Chondrocyte (in vitro differentiated cells): Measurements from ENCODE around the gene APLF. TPM values are rescaled to one million over a fixed set of nuclear protein-coding genes. Genes with fewer than 3 reads are reported as not detected.
A peak's percentile ranks its signal among the peaks of the same experiment; 100 is the strongest.
"Not testable (repeated sequence)": the region's sequence is repeated elsewhere in the genome, so short reads cannot be mapped to it uniquely, and the experiment has no call there.

ENCODE experiments used
- DNase-seq: peaks from one replicate; pipeline ENCODE4 v3.0.0; 2021; ENCODE audit warnings: mixed read lengths, low spot score
- H3K27ac Mint-ChIP-seq: one replicate; pipeline ENCODE4 v1.8.0; 2021; ENCODE audit warnings: mild to moderate bottlenecking, moderate library complexity, mixed read lengths; ENCODE audit not compliant: unreplicated experiment
- H3K27me3 Mint-ChIP-seq: 2 replicates; pipeline ENCODE4 v1.8.0; 2021; ENCODE audit warnings: low read depth, mixed read lengths
- H3K36me3 Mint-ChIP-seq: 2 replicates; pipeline ENCODE4 v1.8.0; 2021; ENCODE audit warnings: low read depth, mixed read lengths
- H3K4me1 Mint-ChIP-seq: 2 replicates; pipeline ENCODE4 v1.8.0; 2021; ENCODE audit warnings: low read depth, mild to moderate bottlenecking, mixed read lengths
- H3K4me3 Mint-ChIP-seq: one replicate; pipeline ENCODE4 v1.8.0; 2021; ENCODE audit warnings: mild to moderate bottlenecking, moderate library complexity, mixed read lengths; ENCODE audit not compliant: unreplicated experiment
- H3K9me3 Mint-ChIP-seq: 2 replicates; pipeline ENCODE4 v1.8.0; 2021; ENCODE audit warnings: low read depth, mixed read lengths
- total RNA-seq: library from RNA; stranded (reverse); gene quantifications from 3 replicates; pipeline ENCODE4 v1.2.1, GENCODE V29; 2021
- TF ChIP-seq, protein P1 (sequence below): fragments of 200-600 bp; sonication (generic); IDR thresholded peaks from 2 replicates; pipeline ENCODE4 v1.5.0; 2021; ENCODE audit warnings: antibody characterized with exemption, mild to moderate bottlenecking, moderate library complexity

The APLF gene
- total RNA-seq, 1 donor from 2014 or later: 3.9 TPM

DNA sequence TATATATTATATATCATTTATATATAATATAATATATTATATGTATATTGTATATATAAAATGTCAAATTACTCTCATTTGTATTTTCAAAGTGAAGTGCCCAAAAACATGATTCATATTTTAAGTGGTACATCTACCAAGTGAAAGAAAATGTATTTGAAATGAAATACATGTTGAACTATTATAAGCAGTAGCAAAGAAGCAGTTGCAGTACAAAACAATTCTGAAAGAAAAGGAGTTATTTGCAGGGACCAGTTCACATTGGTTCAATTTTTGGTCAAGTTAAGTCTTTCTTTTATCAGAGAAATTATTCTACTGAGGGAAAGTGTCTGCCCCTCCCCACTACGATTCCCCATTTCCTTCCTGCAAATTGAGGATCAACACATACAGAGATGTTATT lies 51.9 kb downstream of the APLF start:
- H3K27ac Mint-ChIP-seq: no peak overlapping the region
- peaks cover 2% of the 10 kb centered on the region for H3K36me3 Mint-ChIP-seq

DNA sequence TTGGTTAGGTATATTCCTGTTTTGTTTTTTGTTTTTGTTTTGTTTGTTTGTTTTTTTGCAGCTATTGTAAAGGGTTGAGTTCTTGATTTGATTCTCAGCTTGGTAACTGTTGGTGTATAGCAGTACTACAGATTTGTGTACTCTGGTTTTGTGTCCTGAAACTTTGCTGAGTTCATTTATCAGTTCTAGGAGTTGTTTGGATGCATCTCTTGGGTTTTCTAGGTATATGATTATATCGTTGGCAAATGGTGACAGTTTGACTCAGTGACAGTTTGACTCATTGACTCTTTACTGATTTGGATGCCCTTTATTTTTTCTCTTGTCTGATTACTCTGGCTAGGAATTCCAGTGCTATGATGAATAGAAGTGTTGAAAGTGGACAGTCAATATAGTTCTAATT lies 53.7 kb downstream of the APLF start:
- H3K27ac Mint-ChIP-seq: no peak overlapping the region
- TF ChIP-seq, protein P1, sequence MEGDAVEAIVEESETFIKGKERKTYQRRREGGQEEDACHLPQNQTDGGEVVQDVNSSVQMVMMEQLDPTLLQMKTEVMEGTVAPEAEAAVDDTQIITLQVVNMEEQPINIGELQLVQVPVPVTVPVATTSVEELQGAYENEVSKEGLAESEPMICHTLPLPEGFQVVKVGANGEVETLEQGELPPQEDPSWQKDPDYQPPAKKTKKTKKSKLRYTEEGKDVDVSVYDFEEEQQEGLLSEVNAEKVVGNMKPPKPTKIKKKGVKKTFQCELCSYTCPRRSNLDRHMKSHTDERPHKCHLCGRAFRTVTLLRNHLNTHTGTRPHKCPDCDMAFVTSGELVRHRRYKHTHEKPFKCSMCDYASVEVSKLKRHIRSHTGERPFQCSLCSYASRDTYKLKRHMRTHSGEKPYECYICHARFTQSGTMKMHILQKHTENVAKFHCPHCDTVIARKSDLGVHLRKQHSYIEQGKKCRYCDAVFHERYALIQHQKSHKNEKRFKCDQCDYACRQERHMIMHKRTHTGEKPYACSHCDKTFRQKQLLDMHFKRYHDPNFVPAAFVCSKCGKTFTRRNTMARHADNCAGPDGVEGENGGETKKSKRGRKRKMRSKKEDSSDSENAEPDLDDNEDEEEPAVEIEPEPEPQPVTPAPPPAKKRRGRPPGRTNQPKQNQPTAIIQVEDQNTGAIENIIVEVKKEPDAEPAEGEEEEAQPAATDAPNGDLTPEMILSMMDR: no peak
- no peak for DNase-seq
- H3K36me3 Mint-ChIP-seq: peaks cover 2% of the 10 kb centered on the region
- peaks cover 7% of the 10 kb centered on the region for H3K9me3 Mint-ChIP-seq
- no peak overlapping the region for H3K4me3 Mint-ChIP-seq
- no peaks in the 10 kb centered on the region for H3K27me3 Mint-ChIP-seq
- no peaks in the 10 kb centered on the region for H3K4me1 Mint-ChIP-seq

More for the DNA sequence above, 51.9 kb downstream of the APLF start:
- Mint-ChIP-seq H3K9me3 (peaks cover 9% of the 10 kb centered on the region), H3K4me3 (no peak overlapping the region), H3K4me1 (no peaks in the 10 kb centered on the region), H3K27me3 (no peaks in the 10 kb centered on the region)
- DNase-seq: no peak
- TF ChIP-seq, protein P1: no peak

DNA sequence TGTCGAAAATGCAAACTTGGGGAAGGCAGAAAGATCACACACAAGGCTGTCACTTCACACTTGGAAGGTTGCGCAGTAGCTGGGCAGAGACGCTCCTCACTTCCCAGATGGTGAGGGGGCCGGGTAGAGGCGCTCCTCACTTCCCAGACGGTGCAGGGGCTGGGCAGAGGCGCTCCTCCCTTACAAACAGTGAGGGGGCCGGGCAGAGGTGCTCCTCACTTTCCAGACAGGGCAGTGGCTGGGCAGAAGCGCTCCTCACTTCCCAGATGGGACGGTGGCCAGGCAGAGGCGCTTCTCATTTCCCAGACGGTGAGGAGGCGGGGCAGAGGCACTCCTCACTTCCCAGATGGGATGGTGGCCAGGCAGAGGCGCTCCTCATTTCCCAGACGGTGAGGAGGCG lies 59.6 kb downstream of the APLF start:
- not testable (repeated sequence) for H3K27ac Mint-ChIP-seq, H3K4me3 Mint-ChIP-seq, H3K27me3 Mint-ChIP-seq, H3K36me3 Mint-ChIP-seq, H3K4me1 Mint-ChIP-seq, H3K9me3 Mint-ChIP-seq, DNase-seq

DNA sequence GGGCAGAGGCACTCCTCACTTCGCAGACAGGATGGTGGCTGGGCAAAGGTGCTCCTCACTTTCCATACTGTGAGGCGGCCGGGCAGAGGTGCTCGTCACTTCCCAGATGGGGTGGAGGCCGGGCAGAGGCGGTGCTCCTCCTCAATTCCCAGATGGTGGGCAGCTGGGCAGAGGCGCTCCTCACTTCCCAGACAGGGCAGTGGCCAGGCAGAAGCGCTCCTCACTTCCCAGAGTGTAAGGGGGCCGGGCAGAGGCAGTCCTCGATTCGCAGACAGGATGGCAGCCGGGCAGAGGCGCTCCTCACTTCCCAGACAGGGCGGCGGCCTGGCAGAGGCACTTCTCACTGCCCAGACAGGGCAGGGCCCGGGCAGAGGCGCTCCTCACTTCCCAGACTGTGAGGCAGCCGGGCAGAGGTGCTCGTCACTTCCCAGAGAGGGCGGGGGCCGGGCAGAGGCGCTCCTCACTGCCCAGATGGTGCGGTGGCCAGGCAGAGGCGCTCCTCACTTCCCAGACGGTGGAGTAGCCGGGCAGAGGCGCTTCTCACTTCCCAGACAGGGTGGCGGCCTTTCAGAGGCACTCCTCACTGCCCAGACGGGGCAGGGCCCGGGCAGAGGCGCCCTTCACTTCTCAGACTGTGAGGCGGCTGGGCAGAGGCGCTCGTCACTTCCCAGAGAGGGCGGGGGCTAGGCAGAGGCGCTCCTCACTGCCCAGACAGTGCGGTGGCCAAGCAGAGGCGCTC lies 60.1 kb downstream of the APLF start:
- peak; percentile 93 for DNase-seq
- not testable (repeated sequence) for H3K9me3 Mint-ChIP-seq

DNA sequence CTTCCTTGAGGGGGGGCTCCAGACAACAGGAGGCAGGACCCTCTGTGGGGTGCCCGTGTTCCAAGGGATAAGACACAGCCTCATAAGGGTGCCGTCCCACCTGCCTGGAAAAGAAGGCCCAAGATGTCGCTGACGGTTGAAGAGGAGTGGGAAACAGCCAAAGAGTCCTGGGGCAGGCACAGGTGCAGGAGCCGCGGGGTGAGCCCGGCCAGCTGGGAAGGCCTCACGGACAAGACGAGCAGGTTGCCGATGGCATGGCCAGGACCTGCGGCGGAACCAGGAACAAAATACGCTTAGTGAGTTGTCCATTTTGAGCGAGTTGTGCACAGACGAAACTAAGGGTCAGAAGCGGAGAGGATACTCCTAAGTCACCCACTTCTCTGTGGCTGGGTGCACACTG lies 61.8 kb downstream of the APLF start:
- not testable (repeated sequence) for H3K27me3 Mint-ChIP-seq, H3K36me3 Mint-ChIP-seq, H3K9me3 Mint-ChIP-seq, H3K4me1 Mint-ChIP-seq, DNase-seq, H3K27ac Mint-ChIP-seq, H3K4me3 Mint-ChIP-seq

More for the DNA sequence above, 60.1 kb downstream of the APLF start:
- H3K27me3 Mint-ChIP-seq, H3K27ac Mint-ChIP-seq, H3K36me3 Mint-ChIP-seq, H3K4me1 Mint-ChIP-seq, H3K4me3 Mint-ChIP-seq: not testable (repeated sequence)

DNA sequence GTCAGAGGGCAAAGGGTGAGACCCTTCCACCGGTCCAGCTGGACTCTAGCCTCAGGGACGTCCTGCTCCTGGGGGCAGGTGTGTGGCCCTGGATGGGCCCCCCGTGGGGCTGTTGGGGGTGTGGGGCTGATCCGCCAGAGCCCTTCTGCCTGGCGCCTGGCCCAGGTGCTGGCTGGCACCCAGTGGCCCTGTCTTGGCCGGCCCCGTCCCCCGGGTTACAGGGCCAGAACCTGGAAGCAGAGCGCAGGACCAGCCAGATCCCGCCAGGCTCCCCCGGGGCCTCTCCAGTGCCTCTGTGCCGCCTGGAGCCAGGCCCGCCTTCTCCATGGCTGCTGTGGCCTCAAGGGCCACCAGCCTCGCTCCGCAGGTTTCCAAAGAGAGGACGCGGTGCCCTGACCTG lies 62.3 kb downstream of the APLF start:
- H3K9me3 Mint-ChIP-seq, DNase-seq, H3K4me3 Mint-ChIP-seq, H3K4me1 Mint-ChIP-seq, H3K27ac Mint-ChIP-seq, H3K27me3 Mint-ChIP-seq, H3K36me3 Mint-ChIP-seq: not testable (repeated sequence)

DNA sequence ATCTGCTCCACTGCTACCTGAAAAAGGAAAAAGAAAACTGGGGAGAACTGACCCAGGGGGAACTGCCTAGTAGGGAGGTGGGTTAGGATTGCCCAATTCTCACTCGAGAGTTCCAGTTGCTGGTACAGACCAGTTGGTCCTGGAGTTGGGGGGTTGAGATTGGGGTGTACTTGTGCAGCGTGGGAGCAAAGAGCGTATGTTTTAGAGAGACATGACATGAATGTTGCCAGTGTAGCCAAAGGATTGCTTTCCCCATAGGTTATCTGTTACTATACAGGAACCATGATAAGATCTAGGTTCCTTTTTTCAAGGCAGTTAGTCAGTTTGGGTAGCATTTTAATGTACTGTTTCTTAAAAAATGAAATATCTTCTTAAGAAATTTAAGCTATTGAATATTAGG lies 68.6 kb downstream of the APLF start:
- Mint-ChIP-seq H3K4me3 (no peak overlapping the region), H3K9me3 (no peaks in the 10 kb centered on the region), H3K27ac (no peak overlapping the region), H3K4me1 (no peaks in the 10 kb centered on the region), H3K27me3 (no peaks in the 10 kb centered on the region), H3K36me3 (no peaks in the 10 kb centered on the region)
- TF ChIP-seq, protein P1: no peak
- no peak for DNase-seq
